WTC11 (cell line): Measurements from ENCODE around the gene BRICD5. TPM values are rescaled to one million over a fixed set of nuclear protein-coding genes. Genes with fewer than 3 reads are reported as not detected.

Experiments used
- ATAC-seq: fragments of 200-7000 bp; cut with Tn5 transposase; 2 replicates; pipeline ENCODE4 v1.10.0; 2021; ENCODE audit warnings: mild to moderate bottlenecking, moderate library complexity
- CTCF ChIA-PET: fragments of 300-600 bp; sonication (Branson Sonifier 250); formaldehyde crosslinking; loops from one replicate; lab custom pipeline; 2021; ENCODE audit warnings: antibody characterized with exemption; lab: Charles Lee
- POLR2A ChIA-PET: fragments of 350-600 bp; sonication (Branson Sonifier 250); formaldehyde crosslinking; loops from one replicate; lab custom pipeline; 2021; ENCODE audit warnings: antibody characterized with exemption; lab: Charles Lee
- DNase-seq: peaks from one replicate; pipeline ENCODE4 v3.0.0; 2021; ENCODE audit warnings: low spot score
- H3K27ac Mint-ChIP-seq: 2 replicates; pipeline ENCODE4 v1.8.0; 2021; ENCODE audit warnings: mixed read lengths
- H3K27me3 Mint-ChIP-seq: 2 replicates; pipeline ENCODE4 v1.8.0; 2021; ENCODE audit warnings: low read depth, mild to moderate bottlenecking, moderate library complexity, mixed read lengths
- H3K36me3 Mint-ChIP-seq: 2 replicates; pipeline ENCODE4 v1.8.0; 2021; ENCODE audit warnings: mixed read lengths
- H3K4me1 Mint-ChIP-seq: 2 replicates; pipeline ENCODE4 v1.8.0; 2022; ENCODE audit warnings: mixed read lengths
- H3K4me3 Mint-ChIP-seq: 2 replicates; pipeline ENCODE4 v1.8.0; 2021; ENCODE audit warnings: mild to moderate bottlenecking, moderate library complexity, mixed read lengths
- H3K9me3 Mint-ChIP-seq: 2 replicates; pipeline ENCODE4 v1.8.0; 2021; ENCODE audit warnings: mixed read lengths
- CBFB ChIP-seq: sonication (generic); formaldehyde crosslinking; IDR thresholded peaks from 2 replicates; pipeline ENCODE4 v1.8.1; 2022; ENCODE audit warnings: mild to moderate bottlenecking, low read depth, missing genetic modification reagents
- CREB1 ChIP-seq: sonication (generic); formaldehyde crosslinking; IDR thresholded peaks from 2 replicates; pipeline ENCODE4 v1.8.0; 2023; ENCODE audit warnings: mild to moderate bottlenecking, missing genetic modification reagents
- ESRRA ChIP-seq: sonication (generic); formaldehyde crosslinking; IDR thresholded peaks from 2 replicates; pipeline ENCODE4 v1.8.1; 2022; ENCODE audit warnings: mild to moderate bottlenecking, missing genetic modification reagents, borderline replicate concordance
- FOXK1 ChIP-seq: sonication (generic); formaldehyde crosslinking; IDR thresholded peaks from 2 replicates; pipeline ENCODE4 v1.8.0; 2022; ENCODE audit warnings: mild to moderate bottlenecking, moderate library complexity, missing genetic modification reagents
- FOXP1 ChIP-seq: sonication (generic); formaldehyde crosslinking; IDR thresholded peaks from 2 replicates; pipeline ENCODE4 v1.8.0; 2022; ENCODE audit warnings: missing genetic modification reagents, mild to moderate bottlenecking, moderate library complexity, borderline replicate concordance
- FOXP4 ChIP-seq: sonication (generic); formaldehyde crosslinking; IDR thresholded peaks from 2 replicates; pipeline ENCODE4 v1.8.0; 2022; ENCODE audit warnings: mild to moderate bottlenecking, missing genetic modification reagents
- GTF2I ChIP-seq: fragments of 250-450 bp; sonication (Bioruptor Pico); conservative IDR thresholded peaks from 2 replicates; pipeline ENCODE4 v1.4.0; 2021; ENCODE audit warnings: mild to moderate bottlenecking
- HMGXB4 ChIP-seq: sonication (generic); formaldehyde crosslinking; IDR thresholded peaks from 2 replicates; pipeline ENCODE4 v1.8.1; 2023; ENCODE audit warnings: mild to moderate bottlenecking, moderate library complexity, missing genetic modification reagents
- JUN ChIP-seq: sonication (generic); formaldehyde crosslinking; IDR thresholded peaks from 2 replicates; pipeline ENCODE4 v1.8.0; 2023; ENCODE audit warnings: mild to moderate bottlenecking, missing genetic modification reagents
- PRRX2 ChIP-seq: fragments of 250-450 bp; sonication (Bioruptor Pico); IDR thresholded peaks from 2 replicates; pipeline ENCODE4 v1.8.0; 2021; ENCODE audit warnings: mild to moderate bottlenecking
- ZNF121 ChIP-seq: sonication (generic); formaldehyde crosslinking; IDR thresholded peaks from 2 replicates; pipeline ENCODE4 v1.8.0; 2023; ENCODE audit warnings: missing genetic modification reagents
- ZNF232 ChIP-seq: sonication (generic); formaldehyde crosslinking; IDR thresholded peaks from 2 replicates; pipeline ENCODE4 v1.8.0; 2022; ENCODE audit warnings: mild to moderate bottlenecking, missing genetic modification reagents
- ZNF416 ChIP-seq: fragments of 250-450 bp; sonication (Bioruptor Pico); IDR thresholded peaks from 2 replicates; pipeline ENCODE4 v1.9.0; 2021; ENCODE audit warnings: mild to moderate bottlenecking, inconsistent platforms
- total RNA-seq: library from RNA; stranded (reverse); gene quantifications from 3 replicates; pipeline ENCODE4 v1.2.3, GENCODE V29; 2021
- TF ChIP-seq, protein P1 (sequence below): sonication (generic); formaldehyde crosslinking; IDR thresholded peaks from 2 replicates; pipeline ENCODE4 v1.8.1; 2023; ENCODE audit warnings: mild to moderate bottlenecking, missing genetic modification reagents, moderate library complexity
- TF ChIP-seq, protein P2 (sequence below): sonication (generic); formaldehyde crosslinking; IDR thresholded peaks from 2 replicates; pipeline ENCODE4 v1.8.1; 2022; ENCODE audit warnings: mild to moderate bottlenecking, moderate library complexity, missing genetic modification reagents
- TF ChIP-seq, protein P3 (sequence below): sonication (generic); formaldehyde crosslinking; IDR thresholded peaks from 2 replicates; pipeline ENCODE4 v1.8.0; 2022; ENCODE audit warnings: mild to moderate bottlenecking, missing genetic modification reagents
- TF ChIP-seq, protein P4 (sequence below): sonication (generic); formaldehyde crosslinking; IDR thresholded peaks from 2 replicates; pipeline ENCODE4 v1.8.1; 2022; ENCODE audit warnings: missing genetic modification reagents, borderline replicate concordance

Gene BRICD5
- total RNA-seq, 1 experiment from 2014 or later = 13.6 TPM

DNA sequence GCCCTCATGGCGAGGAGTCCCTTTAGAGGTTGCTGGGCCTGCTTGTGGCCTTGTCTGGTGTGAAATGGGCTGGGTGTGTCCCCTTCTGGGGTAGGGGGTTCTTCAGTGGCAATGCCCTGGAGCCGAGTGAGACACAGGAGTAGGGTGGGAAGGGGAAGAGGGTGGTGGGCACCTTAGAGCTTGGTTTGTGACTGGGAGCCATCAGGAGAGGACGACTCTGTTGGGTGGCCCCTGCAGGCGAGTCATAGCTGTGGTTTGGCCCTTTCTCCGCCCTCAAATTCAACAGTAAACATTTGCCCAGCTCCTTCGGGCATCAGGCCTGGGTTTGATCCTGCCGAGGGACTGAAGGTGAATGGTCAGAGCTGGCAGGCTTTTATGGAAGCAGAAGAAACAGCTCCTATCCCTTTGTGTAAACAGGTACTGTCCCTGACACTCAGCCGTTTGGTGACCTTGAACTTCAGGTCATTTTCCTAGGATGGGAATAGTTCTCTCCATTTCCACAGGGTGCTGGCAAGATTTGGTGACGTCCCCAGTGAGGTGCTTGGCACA, 15.7 kb upstream of the BRICD5 start (continued):
- TF ChIP-seq HMGXB4 (CRISPR knock-in tag) = no peak

- H3K4me3 Mint-ChIP-seq = peak overlapping the region; percentile 76
- no peak for DNase-seq
These were observed 13.4 kb upstream of the BRICD5 start for GRCh38 chr16:2223942-2224486.

DNA sequence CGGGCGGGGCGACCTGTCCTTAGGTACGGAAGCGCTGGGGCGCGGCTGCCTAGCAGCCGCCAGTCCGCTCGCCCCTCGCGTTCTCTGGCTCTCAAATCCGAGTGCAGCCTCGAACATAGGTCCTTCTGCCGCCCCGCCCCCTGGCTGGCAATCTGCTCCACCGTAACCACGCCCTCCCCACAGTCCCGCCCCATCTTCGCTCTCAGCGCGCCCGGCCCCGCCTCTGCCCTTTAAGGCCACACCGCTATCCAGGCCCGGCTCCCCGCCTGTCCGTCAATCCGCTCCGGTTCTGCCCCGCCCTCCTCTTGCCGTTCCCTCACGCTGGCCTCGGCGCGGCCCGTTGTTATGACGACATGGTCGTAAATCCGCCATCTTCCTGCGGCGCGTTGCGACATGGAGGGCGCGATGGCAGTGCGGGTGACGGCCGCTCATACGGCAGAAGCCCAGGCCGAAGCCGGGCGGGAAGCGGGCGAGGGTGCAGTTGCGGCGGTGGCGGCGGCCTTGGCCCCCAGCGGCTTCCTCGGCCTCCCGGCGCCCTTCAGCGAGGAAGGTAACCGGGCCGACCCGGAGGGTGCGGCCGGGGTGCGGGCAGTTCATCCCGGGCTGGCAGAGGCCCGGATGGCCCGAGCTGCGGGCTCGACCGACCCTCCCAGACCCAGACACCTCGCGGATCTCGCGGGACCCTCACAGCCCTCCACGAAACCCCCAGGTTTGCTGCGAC, 12.7 kb upstream of the BRICD5 start, which contains the start of gene E4F1:
E4F1 (plus strand) TSS at position 371 of the 721 bp plus-strand sequence; CDS start at position 394, 23 bp downstream.
- peak within 1 kb of the TSS; percentile 76 for H3K4me3 Mint-ChIP-seq
- ChIA-PET POLR2A (interaction anchor here (0.8 to 1.1 kb wide), 2 partner anchors 9 to 71 kb away, joined by 3 to 4 read pairs; partner anchors contain the start of gene PGP), CTCF (interaction anchor here (0.6 to 2.0 kb wide), 6 partner anchors 9 to 527 kb away, joined by 3 to 11 read pairs (median 3); partner anchors contain the start of gene PGP)
- no peaks in the 10 kb centered on the region for H3K36me3 Mint-ChIP-seq
- no peaks in the 10 kb centered on the region for H3K27me3 Mint-ChIP-seq
- no peak within 1 kb of the TSS; the same call in 1 of the 2 replicates for H3K27ac Mint-ChIP-seq
- peaks cover 3% of the 10 kb centered on the region; the same call in 1 of the 2 replicates for H3K4me1 Mint-ChIP-seq
- peak; percentile 100 for DNase-seq
- H3K9me3 Mint-ChIP-seq = no peaks in the 10 kb centered on the region
- ATAC-seq = peak; percentile 97
- TF ChIP-seq ZNF416 (CRISPR knock-in tag) (peak; percentile 87), FOXP4 (peak; percentile 89), CREB1 (CRISPR knock-in tag) (peak; percentile 54; the same call in 1 of the 2 replicates), CBFB (CRISPR knock-in tag) (no peak), JUN (CRISPR knock-in tag) (peak; percentile 42; the same call in 1 of the 2 replicates), FOXK1 (CRISPR knock-in tag) (peak; percentile 94)
- TF ChIP-seq, protein P1, sequence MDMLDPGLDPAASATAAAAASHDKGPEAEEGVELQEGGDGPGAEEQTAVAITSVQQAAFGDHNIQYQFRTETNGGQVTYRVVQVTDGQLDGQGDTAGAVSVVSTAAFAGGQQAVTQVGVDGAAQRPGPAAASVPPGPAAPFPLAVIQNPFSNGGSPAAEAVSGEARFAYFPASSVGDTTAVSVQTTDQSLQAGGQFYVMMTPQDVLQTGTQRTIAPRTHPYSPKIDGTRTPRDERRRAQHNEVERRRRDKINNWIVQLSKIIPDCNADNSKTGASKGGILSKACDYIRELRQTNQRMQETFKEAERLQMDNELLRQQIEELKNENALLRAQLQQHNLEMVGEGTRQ (CRISPR knock-in tag) = peak; percentile 36; the same call in 1 of the 2 replicates
- TF ChIP-seq, protein P2, sequence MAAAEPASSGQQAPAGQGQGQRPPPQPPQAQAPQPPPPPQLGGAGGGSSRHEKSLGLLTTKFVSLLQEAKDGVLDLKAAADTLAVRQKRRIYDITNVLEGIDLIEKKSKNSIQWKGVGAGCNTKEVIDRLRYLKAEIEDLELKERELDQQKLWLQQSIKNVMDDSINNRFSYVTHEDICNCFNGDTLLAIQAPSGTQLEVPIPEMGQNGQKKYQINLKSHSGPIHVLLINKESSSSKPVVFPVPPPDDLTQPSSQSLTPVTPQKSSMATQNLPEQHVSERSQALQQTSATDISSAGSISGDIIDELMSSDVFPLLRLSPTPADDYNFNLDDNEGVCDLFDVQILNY = peak; percentile 76

More at GRCh38 chr16:2223942-2224486, 13.4 kb upstream of the BRICD5 start:
- H3K4me1 Mint-ChIP-seq = peaks cover 3% of the 10 kb centered on the region; the same call in 1 of the 2 replicates
- CTCF ChIA-PET = interaction anchor here (0.6 to 1.0 kb wide), 5 partner anchors 10 to 527 kb away, joined by 3 to 4 read pairs (median 3); partner anchors contain the start of genes ECI1 and PGP
- H3K36me3 Mint-ChIP-seq = no peaks in the 10 kb centered on the region
- H3K27me3 Mint-ChIP-seq = no peaks in the 10 kb centered on the region
- ATAC-seq = peak; percentile 10
- H3K27ac Mint-ChIP-seq = no peak overlapping the region; the same call in 1 of the 2 replicates
- POLR2A ChIA-PET = no interaction called here
- H3K9me3 Mint-ChIP-seq = no peaks in the 10 kb centered on the region
- TF ChIP-seq, protein P3, sequence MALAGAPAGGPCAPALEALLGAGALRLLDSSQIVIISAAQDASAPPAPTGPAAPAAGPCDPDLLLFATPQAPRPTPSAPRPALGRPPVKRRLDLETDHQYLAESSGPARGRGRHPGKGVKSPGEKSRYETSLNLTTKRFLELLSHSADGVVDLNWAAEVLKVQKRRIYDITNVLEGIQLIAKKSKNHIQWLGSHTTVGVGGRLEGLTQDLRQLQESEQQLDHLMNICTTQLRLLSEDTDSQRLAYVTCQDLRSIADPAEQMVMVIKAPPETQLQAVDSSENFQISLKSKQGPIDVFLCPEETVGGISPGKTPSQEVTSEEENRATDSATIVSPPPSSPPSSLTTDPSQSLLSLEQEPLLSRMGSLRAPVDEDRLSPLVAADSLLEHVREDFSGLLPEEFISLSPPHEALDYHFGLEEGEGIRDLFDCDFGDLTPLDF (CRISPR knock-in tag) = no peak
- TF ChIP-seq, protein P4, sequence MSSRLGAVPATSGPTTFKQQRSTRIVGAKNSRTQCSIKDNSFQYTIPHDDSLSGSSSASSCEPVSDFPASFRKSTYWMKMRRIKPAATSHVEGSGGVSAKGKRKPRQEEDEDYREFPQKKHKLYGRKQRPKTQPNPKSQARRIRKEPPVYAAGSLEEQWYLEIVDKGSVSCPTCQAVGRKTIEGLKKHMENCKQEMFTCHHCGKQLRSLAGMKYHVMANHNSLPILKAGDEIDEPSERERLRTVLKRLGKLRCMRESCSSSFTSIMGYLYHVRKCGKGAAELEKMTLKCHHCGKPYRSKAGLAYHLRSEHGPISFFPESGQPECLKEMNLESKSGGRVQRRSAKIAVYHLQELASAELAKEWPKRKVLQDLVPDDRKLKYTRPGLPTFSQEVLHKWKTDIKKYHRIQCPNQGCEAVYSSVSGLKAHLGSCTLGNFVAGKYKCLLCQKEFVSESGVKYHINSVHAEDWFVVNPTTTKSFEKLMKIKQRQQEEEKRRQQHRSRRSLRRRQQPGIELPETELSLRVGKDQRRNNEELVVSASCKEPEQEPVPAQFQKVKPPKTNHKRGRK (CRISPR knock-in tag) = no peak
- peak; percentile 98 for TF ChIP-seq ZNF121 (CRISPR knock-in tag)
- no peak for TF ChIP-seq FOXP1 (CRISPR knock-in tag)
- peak; percentile 45; the same call in 1 of the 2 replicates for TF ChIP-seq GTF2I (CRISPR knock-in tag)
- no peak; the same call in 1 of the 2 replicates for TF ChIP-seq ESRRA (CRISPR knock-in tag)
- no peak for TF ChIP-seq HMGXB4 (CRISPR knock-in tag)
- no peak for TF ChIP-seq ZNF232
- TF ChIP-seq PRRX2 (CRISPR knock-in tag) = no peak
- TF ChIP-seq CBFB (CRISPR knock-in tag) = no peak
- TF ChIP-seq CREB1 (CRISPR knock-in tag) = no peak
